GM19452 (cell line): ENCODE data around the gene EXOC3L1.

Experiments used
- ATAC-seq: cut with Tn5 transposase; IDR thresholded peaks from one replicate; pipeline ENCODE4 v1.9.1; 2021; ENCODE audit not compliant: unreplicated experiment

The EXOC3L1 gene

GRCh38 chr16:67199011-67199807 lies 9.3 kb upstream of the EXOC3L1 start, which contains the start of gene ELMO3:
TSS of gene ELMO3 (plus strand) at chr16:67199131. CDS start at chr16:67199327, 196 bp downstream.
- no peak for ATAC-seq

- ATAC-seq = no peak
These were observed 8.3 kb upstream of the EXOC3L1 start for GRCh38 chr16:67198238-67198734.

GRCh38 chr16:67197704-67198103 lies 7.8 kb upstream of the EXOC3L1 start:
- ATAC-seq = no peak

- ATAC-seq = no peak
These were observed 6.9 kb upstream of the EXOC3L1 start for GRCh38 chr16:67196881-67197280.

GRCh38 chr16:67195676-67196075 lies 5.7 kb upstream of the EXOC3L1 start:
- no peak for ATAC-seq

GRCh38 chr16:67194260-67194659 lies 4.3 kb upstream of the EXOC3L1 start:
- no peak for ATAC-seq

GRCh38 chr16:67193536-67193935 lies 3.6 kb upstream of the EXOC3L1 start:
- ATAC-seq = no peak

GRCh38 chr16:67192781-67193361 lies 2.9 kb upstream of the EXOC3L1 start:
- peak; percentile 1 for ATAC-seq

GRCh38 chr16:67191995-67192681 lies 2.2 kb upstream of the EXOC3L1 start, which contains the start of gene E2F4:
TSS of gene E2F4 (plus strand) at chr16:67192155. CDS start at chr16:67192228, 73 bp downstream.
- peak; percentile 82 for ATAC-seq

GRCh38 chr16:67191411-67191994 lies 1.6 kb upstream of the EXOC3L1 start:
- no peak for ATAC-seq

GRCh38 chr16:67190448-67191399 lies 788 bp upstream of the EXOC3L1 start:
- ATAC-seq = no peak

GRCh38 chr16:67188798-67189197 lies 1.1 kb downstream of the EXOC3L1 start:
- no peak for ATAC-seq

GRCh38 chr16:67188323-67188722 lies 1.6 kb downstream of the EXOC3L1 start:
- ATAC-seq = no peak

GRCh38 chr16:67187175-67187890 lies 2.6 kb downstream of the EXOC3L1 start:
- no peak for ATAC-seq

- no peak for ATAC-seq
These were observed 3.4 kb downstream of the EXOC3L1 start for GRCh38 chr16:67186550-67186950.

- no peak for ATAC-seq
These were observed 4.2 kb downstream of the EXOC3L1 start for GRCh38 chr16:67185651-67186134.

GRCh38 chr16:67184995-67185650 lies 4.8 kb downstream of the EXOC3L1 start:
- no peak for ATAC-seq

- ATAC-seq = peak; percentile 10
These were observed 5.4 kb downstream of the EXOC3L1 start for GRCh38 chr16:67184453-67184994.
